Parathyroid adenoma (tissue), 2 donors: ENCODE measurements around the gene EBP.
"Not testable (repeated sequence)": the region's sequence is repeated elsewhere in the genome, so short reads cannot be mapped to it uniquely, and the experiment has no call there.

Experiments used
- H2AFZ ChIP-seq: fragments of 300-600 bp; sonication (generic); one replicate; pipeline ENCODE4 v1.7.0; 2017; ENCODE audit warnings: antibody characterized with exemption, mild to moderate bottlenecking
- H3K27ac ChIP-seq: fragments of 300-600 bp; sonication (generic); one replicate; pipeline ENCODE4 v1.7.0; 2017
- H3K27me3 ChIP-seq: fragments of 300-600 bp; sonication (generic); one replicate; pipeline ENCODE4 v1.7.0; 2017; ENCODE audit warnings: low read length; ENCODE audit not compliant: control insufficient read depth, insufficient read depth
- H3K36me3 ChIP-seq: fragments of 300-600 bp; sonication (generic); one replicate; pipeline ENCODE4 v1.7.0; 2017; ENCODE audit warnings: low read length; ENCODE audit not compliant: control insufficient read depth, insufficient read depth
- H3K4me1 ChIP-seq: fragments of 300-600 bp; sonication (generic); one replicate; pipeline ENCODE4 v1.7.0; 2017; ENCODE audit warnings: control low read depth
- H3K4me2 ChIP-seq: fragments of 300-600 bp; sonication (generic); one replicate; pipeline ENCODE4 v1.7.0; 2017; ENCODE audit warnings: low read length
- H3K4me3 ChIP-seq: fragments of 300-600 bp; sonication (generic); one replicate; pipeline ENCODE4 v1.7.0; 2017; ENCODE audit warnings: low read depth, low read length
- H3K79me2 ChIP-seq: fragments of 300-600 bp; sonication (generic); one replicate; pipeline ENCODE4 v1.7.0; 2017; ENCODE audit warnings: control low read depth
- H3K9ac ChIP-seq: fragments of 300-600 bp; sonication (generic); one replicate; pipeline ENCODE4 v1.7.0; 2017; ENCODE audit warnings: mild to moderate bottlenecking
- H3K9me3 ChIP-seq: fragments of 300-600 bp; sonication (generic); one replicate; pipeline ENCODE4 v1.7.0; 2017; ENCODE audit warnings: low read length; ENCODE audit not compliant: control insufficient read depth
- CTCF ChIP-seq: fragments of 300-600 bp; sonication (generic); IDR thresholded peaks from one replicate; pipeline ENCODE4 v1.7.0; 2017; ENCODE audit warnings: antibody characterized with exemption, mild to moderate bottlenecking
- donor health status: primary hyperparathyroidism.

The EBP gene

GRCh38 chrX:48514126-48514806, 7.3 kb upstream of the EBP start:
- H3K9ac ChIP-seq: no peak overlapping the region
- no peaks in the 10 kb centered on the region for H3K4me1 ChIP-seq
- no peak overlapping the region for H2AFZ ChIP-seq
- H3K9me3 ChIP-seq: no peaks in the 10 kb centered on the region
- H3K4me3 ChIP-seq: no peak overlapping the region
- TF ChIP-seq CTCF: no peak
- no peak overlapping the region for H3K4me2 ChIP-seq
- H3K36me3 ChIP-seq: no peaks in the 10 kb centered on the region
- no peaks in the 10 kb centered on the region for H3K27me3 ChIP-seq
- H3K79me2 ChIP-seq: no peaks in the 10 kb centered on the region
- no peak overlapping the region for H3K27ac ChIP-seq

GRCh38 chrX:48514868-48515460, 6.6 kb upstream of the EBP start:
- Histone ChIP-seq H3K9ac (no peak overlapping the region), H3K27me3 (no peaks in the 10 kb centered on the region), H3K9me3 (no peaks in the 10 kb centered on the region), H3K4me1 (no peaks in the 10 kb centered on the region), H3K27ac (no peak overlapping the region), H3K36me3 (no peaks in the 10 kb centered on the region), H3K4me3 (no peak overlapping the region), H3K4me2 (no peak overlapping the region), H2AFZ (no peak overlapping the region), H3K79me2 (no peaks in the 10 kb centered on the region)
- no peak for TF ChIP-seq CTCF

GRCh38 chrX:48515842-48516241, 5.8 kb upstream of the EBP start:
- H3K4me1 ChIP-seq: no peaks in the 10 kb centered on the region
- no peak overlapping the region for H3K27ac ChIP-seq
- no peak overlapping the region for H2AFZ ChIP-seq
- no peak overlapping the region for H3K9ac ChIP-seq
- no peaks in the 10 kb centered on the region for H3K36me3 ChIP-seq
- no peaks in the 10 kb centered on the region for H3K79me2 ChIP-seq
- H3K9me3 ChIP-seq: no peaks in the 10 kb centered on the region
- TF ChIP-seq CTCF: no peak
- no peak overlapping the region for H3K4me2 ChIP-seq
- H3K27me3 ChIP-seq: no peaks in the 10 kb centered on the region
- H3K4me3 ChIP-seq: no peak overlapping the region

- no peaks in the 10 kb centered on the region for H3K27me3 ChIP-seq
- H3K9ac ChIP-seq: no peak overlapping the region
- TF ChIP-seq CTCF: no peak
- no peaks in the 10 kb centered on the region for H3K36me3 ChIP-seq
- no peak overlapping the region for H3K4me3 ChIP-seq
- peaks cover 2% of the 10 kb centered on the region for H3K4me1 ChIP-seq
- no peaks in the 10 kb centered on the region for H3K9me3 ChIP-seq
- H3K4me2 ChIP-seq: no peak overlapping the region
- no peak overlapping the region for H2AFZ ChIP-seq
- H3K27ac ChIP-seq: no peak overlapping the region
- no peaks in the 10 kb centered on the region for H3K79me2 ChIP-seq
Observed at GRCh38 chrX:48516285-48516684, 5.3 kb upstream of the EBP start.

- Histone ChIP-seq H3K27ac (no peak overlapping the region), H2AFZ (no peak overlapping the region), H3K27me3 (no peaks in the 10 kb centered on the region), H3K4me1 (peaks cover 2% of the 10 kb centered on the region), H3K4me3 (no peak overlapping the region), H3K79me2 (no peaks in the 10 kb centered on the region), H3K4me2 (no peak overlapping the region), H3K9me3 (no peaks in the 10 kb centered on the region), H3K9ac (no peak overlapping the region), H3K36me3 (no peaks in the 10 kb centered on the region)
- no peak for TF ChIP-seq CTCF
Observed at GRCh38 chrX:48516987-48517386, 4.6 kb upstream of the EBP start.

GRCh38 chrX:48519481-48519880, 2.1 kb upstream of the EBP start:
- H3K79me2 ChIP-seq, H3K27ac ChIP-seq, H2AFZ ChIP-seq, H3K4me2 ChIP-seq, H3K4me1 ChIP-seq, H3K27me3 ChIP-seq, H3K9ac ChIP-seq, H3K36me3 ChIP-seq, H3K9me3 ChIP-seq, H3K4me3 ChIP-seq: not testable (repeated sequence)
